Activated CD8-positive, alpha-beta memory T cell treated with anti-CD3 and anti-CD28 coated beads for 4 hours (primary cell): ENCODE data around the gene CRTAP.
"Not testable (repeated sequence)": the region's sequence is repeated elsewhere in the genome, so short reads cannot be mapped to it uniquely, and the experiment has no call there.

Experiments
- DNase-seq, 2 donors: peaks; one replicate each; pipeline ENCODE4 v3.0.0-alpha.2; 2020; ENCODE audit warnings: low read depth in 2 of 2

Gene CRTAP

DNA sequence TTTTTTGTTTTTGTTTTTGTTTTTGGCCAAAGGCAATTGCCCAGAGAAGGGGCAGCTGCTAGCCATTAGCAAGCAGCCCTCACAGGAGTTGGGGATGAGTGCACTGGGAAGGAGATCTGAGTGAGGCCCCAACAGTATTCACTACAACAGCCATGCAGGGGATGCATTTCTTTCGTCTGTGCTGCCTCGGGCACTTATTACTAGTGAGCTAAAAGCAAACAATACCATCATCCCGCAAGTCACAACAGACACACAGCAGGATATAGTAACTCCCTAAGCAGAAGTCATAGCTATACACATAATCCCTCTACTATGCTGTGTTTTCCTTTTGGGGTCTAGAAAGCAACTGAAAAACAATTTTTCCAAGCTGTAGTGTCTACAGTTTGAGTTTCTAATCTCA, 27.2 kb downstream of the CRTAP start:
- DNase-seq, result no peak

DNA sequence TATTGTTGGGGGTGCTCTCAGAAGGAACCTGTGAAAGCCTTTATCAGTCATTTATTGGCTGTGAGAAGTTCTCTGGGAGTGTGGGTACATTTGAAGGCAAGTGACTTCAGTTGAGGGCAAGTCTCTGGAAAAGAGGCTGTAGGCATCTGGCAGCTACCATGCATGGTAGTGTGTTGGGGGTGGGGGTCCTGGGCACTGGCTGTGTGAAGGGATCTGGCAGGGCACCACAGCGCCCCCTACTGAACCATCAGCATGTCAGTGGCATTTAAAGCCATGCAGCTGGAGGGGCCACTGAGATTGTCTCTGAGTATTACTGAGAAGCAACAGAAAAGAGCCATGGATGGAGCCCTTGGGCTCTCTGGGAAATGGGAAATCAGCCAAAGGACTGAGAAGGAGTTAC, 30.6 kb downstream of the CRTAP start:
- DNase-seq, result no peak

DNA sequence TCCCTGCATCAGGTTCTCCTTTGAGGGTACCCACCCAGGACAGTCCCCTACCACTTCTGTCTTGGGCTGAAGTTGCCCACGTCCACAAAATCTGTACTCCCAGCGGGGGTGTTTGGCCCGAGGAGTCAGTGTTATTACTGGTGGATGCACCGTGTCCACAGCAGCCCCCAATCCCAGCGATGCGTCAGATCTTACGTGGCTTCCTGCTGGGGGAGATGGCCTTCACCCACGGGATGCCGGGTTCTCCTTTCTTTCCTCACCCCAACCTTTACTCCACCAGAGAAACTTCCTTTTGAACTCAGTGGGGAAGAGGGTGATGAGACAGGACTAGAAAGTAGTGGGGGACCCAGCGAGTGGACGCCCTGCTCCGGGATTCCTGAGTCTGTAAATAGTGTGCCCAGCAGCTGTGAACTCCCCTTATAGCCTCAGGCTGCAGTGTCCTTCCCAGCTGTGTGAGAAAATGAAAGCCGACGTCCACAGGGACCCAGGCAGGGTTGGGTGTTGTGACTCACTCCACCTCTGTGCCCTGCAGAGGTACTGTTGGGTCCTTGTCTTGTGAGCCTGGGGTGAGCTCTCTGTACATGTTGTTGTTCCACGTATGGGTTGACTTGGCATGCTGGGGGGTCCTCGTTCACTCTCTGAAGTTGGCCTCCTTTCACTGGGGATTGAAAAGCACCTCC, 31.5 kb downstream of the CRTAP start:
- DNase-seq, result no peak

DNA sequence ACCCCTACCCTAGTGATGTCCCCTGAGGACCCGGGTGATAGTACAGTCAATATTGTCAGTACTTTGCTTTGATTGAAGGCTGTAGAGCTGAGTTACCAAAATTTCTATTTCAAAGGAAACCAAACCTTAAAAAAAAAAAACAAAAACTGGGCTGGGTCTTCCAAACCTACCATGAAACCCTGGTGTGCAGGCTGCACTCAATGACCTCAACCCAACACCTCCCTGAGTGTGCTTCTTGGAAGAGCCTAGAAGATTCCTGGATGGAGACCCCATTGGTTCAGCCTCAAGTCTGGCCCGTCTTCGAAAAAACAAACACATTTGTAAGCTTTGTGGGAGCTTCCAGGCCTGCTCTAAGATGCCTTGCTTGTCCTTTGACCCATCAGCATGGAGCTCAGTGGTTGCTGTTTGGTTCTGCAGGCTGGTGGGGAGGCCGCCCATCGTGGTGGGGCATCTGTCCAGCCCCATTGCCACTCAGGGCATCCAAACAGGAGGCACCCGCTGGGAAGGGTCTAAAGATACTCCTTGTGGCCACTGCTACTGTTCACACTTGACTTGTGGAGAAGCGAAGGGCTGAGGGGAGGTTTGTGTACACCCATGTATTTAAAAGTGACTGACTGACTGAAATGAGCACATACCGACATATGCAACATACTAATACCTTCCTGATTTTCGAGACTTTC, 32.2 kb downstream of the CRTAP start:
- DNase-seq, result no peak

DNA sequence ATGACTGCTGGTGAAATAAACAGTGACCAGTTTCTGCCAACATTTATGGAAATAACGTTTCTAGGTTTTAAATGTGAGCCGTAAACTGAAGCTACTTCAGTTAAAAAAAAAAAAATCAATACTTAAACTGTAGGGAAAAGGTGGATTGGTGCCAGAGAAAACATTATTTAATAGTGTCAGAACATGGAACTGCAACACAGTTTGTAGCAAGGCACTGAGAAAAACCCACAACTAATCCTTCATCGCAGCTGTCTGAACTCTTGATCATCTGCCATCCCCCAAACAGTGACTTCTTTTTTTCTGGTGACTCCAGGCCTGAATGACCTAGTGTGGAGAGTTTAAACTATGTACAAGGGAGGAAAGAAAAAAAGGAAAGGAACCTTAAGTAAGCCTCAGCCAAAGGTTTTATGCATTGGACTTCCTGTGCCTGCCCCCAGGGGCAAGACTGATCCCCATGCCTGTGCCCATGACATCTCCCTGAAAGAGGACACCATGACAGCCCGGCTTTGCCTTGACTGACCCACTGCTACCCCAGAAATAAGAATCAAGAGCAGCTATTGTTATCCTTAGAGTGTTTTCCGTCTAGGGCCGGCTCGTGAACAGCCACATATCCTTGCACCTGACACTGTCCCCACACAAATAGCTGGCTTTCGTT, 33.1 kb downstream of the CRTAP start:
- DNase-seq, result no peak

DNA sequence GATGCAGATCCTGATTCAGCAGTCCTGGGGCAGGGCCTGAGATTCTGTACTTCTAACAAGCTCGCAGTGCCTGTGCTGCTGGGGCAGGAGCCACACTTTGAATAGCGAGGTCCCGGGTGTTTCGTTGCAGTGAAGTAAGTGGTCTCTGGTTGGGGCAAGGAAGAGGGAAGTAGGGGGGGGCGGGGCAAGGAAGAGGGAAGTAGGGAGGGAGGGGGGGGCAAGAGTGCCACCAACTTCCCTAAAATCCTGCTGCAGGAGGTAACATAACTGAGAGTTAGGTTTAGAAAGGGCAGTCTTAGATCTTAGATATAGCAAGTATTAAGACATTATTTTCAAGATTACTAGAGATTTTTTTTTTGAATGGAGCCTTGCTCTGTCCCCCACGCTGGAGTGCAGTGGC, 35.5 kb downstream of the CRTAP start:
- no peak for DNase-seq

DNA sequence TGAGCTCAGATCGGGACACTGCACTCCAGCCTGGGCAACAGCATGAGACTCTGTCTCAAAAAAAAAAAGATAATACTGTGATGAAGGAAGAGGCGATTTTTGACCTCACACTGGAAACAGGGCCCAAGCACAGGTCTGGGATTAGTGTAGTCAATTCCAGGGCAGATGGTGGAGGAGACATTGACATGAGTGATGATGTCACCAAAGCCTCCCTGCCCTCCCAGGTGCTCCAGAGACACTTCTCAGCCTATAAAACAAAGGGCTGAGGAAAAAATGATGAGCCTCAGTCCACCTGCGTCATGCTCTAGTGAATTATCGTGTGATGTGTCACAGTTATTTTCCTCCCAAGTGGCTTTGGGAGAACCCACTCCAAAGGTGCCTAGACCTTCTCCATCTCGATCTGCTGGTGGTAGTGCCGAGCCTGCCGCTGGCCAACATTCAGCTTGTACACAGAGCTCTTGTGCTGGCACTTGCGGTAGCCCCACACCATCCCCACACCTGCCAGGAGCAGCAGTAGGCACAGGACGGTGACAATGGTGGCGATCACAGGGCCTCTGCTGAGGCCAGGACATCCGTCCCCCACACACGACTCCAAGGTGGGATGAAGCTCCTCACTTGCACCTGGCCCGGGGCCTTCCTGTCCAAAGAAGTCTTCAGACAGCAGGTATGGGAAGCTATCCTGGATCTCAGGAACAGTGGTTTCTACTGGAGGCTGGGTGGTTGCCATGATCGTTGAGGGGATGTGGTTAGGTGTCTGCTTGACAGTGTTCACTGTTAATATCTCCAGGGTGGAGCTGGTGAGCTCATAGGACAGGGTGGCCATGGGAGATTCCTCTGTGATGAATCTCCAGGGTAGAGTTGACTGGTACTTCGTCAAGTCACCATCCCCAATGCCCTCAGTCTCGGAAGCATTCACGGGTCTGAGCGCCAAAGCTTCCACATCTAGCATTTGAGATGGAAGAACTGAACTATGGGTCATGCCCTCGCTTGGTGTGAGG, 38.8 kb downstream of the CRTAP start:
- no peak for DNase-seq

DNA sequence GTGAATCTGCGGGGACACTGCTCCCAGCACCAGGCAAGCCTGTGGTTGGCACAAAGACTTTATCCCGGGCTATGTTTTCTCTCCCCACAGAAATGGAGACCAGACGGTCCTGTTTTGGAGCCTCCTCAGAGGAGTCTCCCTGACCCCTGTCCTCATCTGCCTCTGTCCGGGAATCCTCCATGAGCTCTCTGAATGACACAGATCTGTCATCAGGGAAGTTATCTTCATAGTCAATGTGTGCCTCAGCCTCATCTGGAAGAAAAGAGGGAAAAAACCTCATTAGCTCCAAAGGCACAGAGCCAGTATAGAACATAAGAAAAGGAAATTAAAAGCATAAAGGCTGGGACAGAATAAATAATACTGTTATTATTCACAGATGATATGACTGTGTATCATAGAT, 40.0 kb downstream of the CRTAP start:
- no peak for DNase-seq

DNA sequence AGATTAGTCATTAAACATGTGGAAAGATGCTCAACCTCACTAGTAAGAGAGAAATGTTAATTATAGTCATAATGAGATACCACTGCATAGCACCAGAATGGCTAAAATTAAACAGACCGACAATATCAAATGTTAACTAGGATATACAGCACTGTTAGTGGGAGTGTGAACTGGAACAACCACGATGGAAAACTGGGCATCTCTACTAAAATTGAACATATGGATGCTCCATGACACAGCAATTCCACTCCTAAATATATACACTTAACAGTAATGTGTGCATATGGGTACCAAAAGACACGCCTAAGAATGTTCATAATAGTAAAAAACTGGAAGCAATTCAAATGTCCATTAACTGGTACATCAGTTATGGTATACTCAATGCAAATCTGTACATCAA, 41.5 kb downstream of the CRTAP start:
- DNase-seq, result no peak

DNA sequence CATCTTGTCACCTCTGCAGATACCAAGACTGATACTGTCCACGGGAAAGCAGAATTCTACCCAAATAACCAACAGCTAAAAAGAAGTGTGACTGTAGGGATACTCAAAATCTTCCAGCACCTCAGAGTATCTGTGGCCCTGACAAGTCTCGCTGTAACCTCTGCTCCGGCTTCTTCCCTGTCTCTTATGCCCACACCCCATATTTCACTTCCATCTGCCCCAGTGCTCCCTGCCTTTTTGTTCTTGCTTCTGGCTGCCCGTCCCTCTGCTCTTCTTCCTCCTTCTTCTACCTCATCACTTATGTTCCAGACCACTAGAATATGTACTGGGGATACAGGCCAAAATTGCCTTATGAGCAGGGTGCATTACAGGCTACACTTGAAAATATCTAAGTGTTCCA, 45.4 kb downstream of the CRTAP start:
- no peak for DNase-seq

DNA sequence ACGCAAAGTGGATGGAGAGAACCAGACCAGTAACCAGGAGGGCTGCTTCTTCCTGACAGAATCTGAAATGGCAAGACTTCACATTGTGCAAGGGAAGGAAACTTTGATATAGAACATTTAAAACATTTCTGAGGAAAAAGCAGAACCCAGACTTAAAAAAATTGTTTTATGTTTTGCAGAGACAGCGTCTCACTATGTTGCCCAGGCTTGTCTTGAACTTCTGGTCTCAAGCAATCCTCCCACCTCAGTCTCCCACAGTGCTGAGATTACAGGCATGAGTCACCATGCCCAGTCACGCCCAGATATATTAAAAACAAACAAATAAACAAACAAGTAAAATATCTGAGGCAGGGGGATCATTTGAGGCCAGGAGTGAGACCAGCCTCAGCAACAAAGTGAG, 46.2 kb downstream of the CRTAP start:
- no peak for DNase-seq

DNA sequence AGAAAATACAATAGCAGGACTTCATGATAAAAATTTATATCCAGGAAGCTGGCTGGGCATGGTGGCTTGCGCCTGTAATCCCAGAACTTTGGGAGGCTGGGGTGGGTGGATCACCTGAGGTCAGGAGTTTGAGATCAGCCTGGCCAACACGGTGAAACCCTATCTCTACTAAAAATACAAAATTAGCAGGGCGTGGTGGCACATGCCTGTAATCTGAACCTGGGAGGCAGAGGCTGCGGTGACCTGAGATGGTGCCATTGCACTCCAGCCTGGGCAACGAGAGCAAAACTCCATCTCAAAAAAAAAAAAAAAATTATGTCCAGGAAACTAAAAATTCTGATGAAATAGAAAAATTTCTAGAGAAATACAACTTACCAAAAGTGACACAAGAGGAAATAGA, 48.8 kb downstream of the CRTAP start:
- DNase-seq, result not testable (repeated sequence)

DNA sequence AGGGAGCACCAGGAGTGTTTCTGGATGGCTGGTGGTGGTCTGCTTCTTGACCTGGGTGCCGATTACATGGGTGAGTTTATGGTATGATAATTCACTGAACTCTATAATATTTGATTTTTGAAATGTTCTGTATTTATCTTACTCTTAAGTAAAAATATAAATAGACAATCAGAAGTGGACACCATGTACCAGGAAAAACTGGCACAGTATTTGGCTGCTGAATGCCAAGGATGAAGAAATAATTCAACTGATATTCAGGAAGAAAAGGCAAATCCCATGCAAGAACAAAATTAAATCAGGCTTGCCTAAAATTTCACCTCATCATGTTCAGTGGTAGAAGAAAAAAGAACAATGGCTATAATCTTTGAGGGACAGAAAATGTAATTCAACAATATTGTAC, 51.6 kb downstream of the CRTAP start:
- DNase-seq, result no peak

DNA sequence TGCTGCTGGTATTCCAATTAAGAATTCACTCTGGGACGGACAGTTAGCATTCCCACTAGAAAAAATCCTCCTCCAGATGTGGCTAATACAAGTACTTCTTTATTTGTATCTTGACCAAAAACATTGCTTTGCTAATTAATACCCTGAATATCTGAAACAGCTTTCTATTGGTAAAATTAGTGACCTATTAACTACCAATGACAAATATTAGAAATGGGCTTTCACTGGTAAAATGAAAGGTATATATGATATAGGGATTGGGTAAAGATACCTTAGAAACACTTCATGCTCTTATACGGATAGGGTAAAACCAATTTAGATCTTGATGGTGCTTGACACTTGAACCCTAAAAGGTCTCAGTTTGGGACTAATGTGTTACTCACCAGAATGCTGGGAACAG, 52.3 kb downstream of the CRTAP start:
- DNase-seq, result no peak

DNA sequence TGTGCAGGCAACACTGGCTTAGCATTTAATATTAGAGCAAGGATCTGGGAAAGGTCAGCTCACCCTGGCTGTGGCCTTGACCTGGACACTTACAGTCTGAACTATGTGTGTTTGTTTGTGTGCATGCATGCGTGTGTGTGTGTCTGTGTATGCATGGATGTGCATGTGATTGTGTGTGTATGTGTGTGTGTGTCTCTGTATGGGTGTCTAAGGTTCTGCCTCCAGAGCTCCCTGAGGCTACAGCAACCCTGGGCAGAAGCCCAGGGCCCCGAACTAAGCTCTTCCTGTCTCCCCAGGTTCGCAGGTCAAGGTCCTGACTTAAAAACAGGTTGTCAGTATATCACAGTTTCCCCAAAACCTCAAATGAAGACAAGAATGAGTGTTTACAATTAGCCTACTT, 53.5 kb downstream of the CRTAP start:
- DNase-seq, result no peak

DNA sequence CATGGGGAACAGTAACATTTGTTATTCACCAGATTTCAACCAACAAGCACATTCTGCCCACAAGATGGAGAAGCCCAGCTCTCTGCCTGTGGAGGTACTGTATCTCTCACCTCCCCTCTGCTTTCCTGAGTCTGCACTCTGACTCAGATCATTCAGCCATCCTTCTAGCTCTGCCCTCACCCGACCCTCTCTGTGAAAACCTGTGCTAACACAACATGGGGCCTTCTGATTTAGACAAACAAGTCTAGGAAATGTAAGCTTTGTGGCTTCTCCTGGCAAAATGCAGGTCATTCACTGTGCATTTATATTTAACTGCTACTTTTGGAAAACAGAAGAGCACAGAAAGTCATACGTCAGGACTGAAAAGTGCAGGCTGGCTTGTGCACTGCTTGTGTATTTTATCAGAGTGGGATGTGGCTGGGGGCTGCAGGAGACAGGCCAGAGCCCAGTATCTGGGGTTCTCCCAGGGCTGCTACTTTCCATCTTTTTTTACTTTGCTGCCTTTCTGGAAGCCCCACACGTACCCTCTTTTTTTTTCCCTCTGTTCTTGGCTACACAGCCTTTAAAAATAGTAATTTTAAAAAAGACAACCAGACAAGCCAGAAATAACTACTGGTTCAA, 54.0 kb downstream of the CRTAP start:
- DNase-seq, result no peak

DNA sequence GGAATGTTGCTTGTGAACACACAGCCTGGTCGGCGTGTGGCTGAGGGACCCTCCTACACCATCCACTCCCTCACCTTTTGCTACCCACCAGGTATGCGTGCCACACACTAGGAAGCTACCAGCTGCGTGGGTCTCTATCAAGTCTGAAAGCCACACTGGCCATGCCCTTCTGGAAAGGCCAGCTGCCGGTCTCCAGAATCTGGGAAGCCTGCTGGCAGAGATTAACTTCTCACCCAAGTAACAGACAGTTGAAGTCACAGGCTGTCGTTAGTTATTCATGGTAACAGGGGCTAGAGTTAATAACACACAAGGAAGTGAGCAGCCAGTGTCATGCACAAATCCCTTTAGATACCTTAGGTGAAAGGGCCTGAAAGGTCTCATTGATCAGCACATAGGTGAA, 56.7 kb downstream of the CRTAP start:
- DNase-seq, result no peak

DNA sequence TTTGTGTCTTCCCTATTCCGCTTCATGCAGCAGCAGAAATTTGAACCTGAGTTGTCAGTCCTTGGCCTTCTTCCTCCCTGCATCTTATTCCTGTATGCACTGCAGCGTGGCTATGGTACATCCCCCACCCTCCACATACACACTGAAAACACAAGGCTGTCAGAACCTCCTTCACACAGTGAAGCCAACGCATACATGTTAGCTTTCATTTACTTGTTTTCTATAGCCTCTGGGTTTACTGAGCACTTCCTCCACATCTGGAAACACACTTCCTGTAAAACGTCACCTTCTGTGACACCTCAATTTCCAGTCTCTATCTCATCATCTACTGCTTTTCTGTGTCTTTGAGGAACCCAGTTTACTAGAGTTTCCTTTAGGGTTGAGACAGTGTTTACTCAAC, 57.8 kb downstream of the CRTAP start:
- DNase-seq, result no peak

DNA sequence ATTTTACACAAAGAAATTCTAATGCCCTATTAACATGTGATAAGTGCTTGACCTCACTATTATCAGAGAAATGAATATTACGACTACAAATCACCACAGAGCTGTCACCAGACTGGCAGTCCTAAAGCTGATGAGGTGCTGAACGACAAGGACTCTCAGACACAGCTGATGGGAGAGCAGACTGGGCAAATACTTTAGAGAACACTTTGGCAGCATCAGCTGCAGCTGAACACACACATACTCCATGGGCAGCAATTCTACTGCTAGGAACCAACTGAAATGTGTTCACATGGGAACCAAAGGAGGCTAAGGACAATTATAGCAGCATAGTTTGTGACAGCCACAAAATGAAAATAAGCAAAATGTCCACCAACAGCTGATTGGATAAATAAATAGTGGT, 59.3 kb downstream of the CRTAP start:
- DNase-seq, result no peak

DNA sequence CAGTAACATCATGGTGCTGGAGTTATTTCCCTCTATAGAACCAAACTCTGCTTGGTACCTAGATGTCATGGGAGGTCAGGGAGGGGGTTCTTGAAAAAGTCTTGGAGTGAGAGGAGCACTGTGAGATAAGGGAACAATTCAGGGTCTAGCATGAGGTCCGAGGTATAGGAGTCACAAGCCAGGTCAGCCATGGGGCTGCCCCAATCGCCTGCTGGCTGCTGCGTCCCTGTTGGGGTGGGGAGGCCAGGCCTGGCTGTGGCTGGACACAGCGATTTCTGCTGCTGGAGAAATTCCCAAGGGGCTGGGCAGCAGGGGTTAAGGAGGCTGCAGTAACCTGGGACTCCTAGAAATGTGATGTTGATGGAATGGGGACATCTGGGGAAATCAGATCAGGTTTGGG, 59.9 kb downstream of the CRTAP start:
- no peak for DNase-seq

DNA sequence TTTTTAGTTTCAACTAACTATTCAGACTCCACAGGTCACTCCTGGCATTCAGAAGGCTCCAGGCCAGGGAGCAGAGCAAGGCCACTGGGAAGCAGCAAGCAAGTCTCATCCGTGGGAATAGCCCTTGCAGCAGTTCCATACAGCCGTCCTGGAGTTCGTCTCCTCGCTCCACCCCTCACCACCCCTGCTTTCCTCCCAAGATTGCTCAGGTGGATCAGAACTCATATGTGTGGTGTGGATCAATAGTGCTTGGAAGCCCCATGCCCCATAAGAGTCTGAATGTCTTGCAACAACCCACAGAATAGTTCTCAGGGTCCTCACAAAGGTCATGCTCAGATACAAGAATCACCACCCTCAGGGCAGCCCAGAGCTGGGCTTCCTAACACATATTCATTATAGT, 60.3 kb downstream of the CRTAP start:
- DNase-seq, result no peak
